ENCODE measurements around the gene CCDC88C. TPM values are rescaled to one million over a fixed set of nuclear protein-coding genes. Genes with fewer than 3 reads are reported as not detected.
A peak's percentile ranks its signal among the peaks of the same experiment; 100 is the strongest.
"Not testable (repeated sequence)": the region's sequence is repeated elsewhere in the genome, so short reads cannot be mapped to it uniquely, and the experiment has no call there.

Gene CCDC88C
- total RNA-seq, 1 donor, result under 0.01 TPM

- H3K4me3 ChIP-seq (ENCODE audit: low read depth, low read length), result peak overlapping the region; percentile 61
- no peak for DNase-seq (ENCODE audit: low read depth)
- peak; percentile 8 for TF ChIP-seq CTCF (IDR thresholded peaks at IDR 0.05; ENCODE audit: insufficient read depth, low read depth, low read length)
Measured at GRCh38 chr14:91252871-91253794, 164.5 kb downstream of the CCDC88C start.

GRCh38 chr14:91250912-91251311 is 166.7 kb downstream of the CCDC88C start:
- H3K4me3 ChIP-seq (ENCODE audit: low read depth, low read length), result no peak overlapping the region
- no peak for TF ChIP-seq CTCF (IDR thresholded peaks at IDR 0.05; ENCODE audit: insufficient read depth, low read depth, low read length)
- DNase-seq (ENCODE audit: low read depth), result no peak

- DNase-seq (ENCODE audit: low read depth), result no peak
- H3K4me3 ChIP-seq (ENCODE audit: low read depth, low read length), result no peak overlapping the region
- no peak for TF ChIP-seq CTCF (IDR thresholded peaks at IDR 0.05; ENCODE audit: insufficient read depth, low read depth, low read length)
Measured at GRCh38 chr14:91249841-91250616, 167.6 kb downstream of the CCDC88C start.

- no peak overlapping the region for H3K4me3 ChIP-seq (ENCODE audit: low read depth, low read length)
- no peak for DNase-seq (ENCODE audit: low read depth)
- no peak for TF ChIP-seq CTCF (IDR thresholded peaks at IDR 0.05; ENCODE audit: insufficient read depth, low read depth, low read length)
Measured at GRCh38 chr14:91246051-91246852, 171.4 kb downstream of the CCDC88C start.

GRCh38 chr14:91245616-91246015 is 172.0 kb downstream of the CCDC88C start:
- not testable (repeated sequence) for DNase-seq (ENCODE audit: low read depth); H3K4me3 ChIP-seq (ENCODE audit: low read depth, low read length)

GRCh38 chr14:91245029-91245428 is 172.6 kb downstream of the CCDC88C start:
- DNase-seq (ENCODE audit: low read depth), result no peak
- no peak overlapping the region for H3K4me3 ChIP-seq (ENCODE audit: low read depth, low read length)
- no peak for TF ChIP-seq CTCF (IDR thresholded peaks at IDR 0.05; ENCODE audit: insufficient read depth, low read depth, low read length)

Data from fibroblast of villous mesenchyme (primary cell).